Hepatocyte (in vitro differentiated cells): ENCODE data around the gene LMO4. TPM values are rescaled to one million over a fixed set of nuclear protein-coding genes. Genes with fewer than 3 reads are reported as not detected.
A peak's percentile ranks its signal among the peaks of the same experiment; 100 is the strongest.

Experiments
- DNase-seq: peaks from one replicate; pipeline ENCODE4 v3.0.0-alpha.2; 2016; ENCODE audit warnings: low spot score
- H2AFZ ChIP-seq: fragments of 200-600 bp; sonication (generic); 2 replicates; pipeline ENCODE4 v1.6.0; 2016; ENCODE audit warnings: antibody characterized with exemption, mild to moderate bottlenecking
- H3K27ac ChIP-seq: fragments of 200-600 bp; sonication (generic); 2 replicates; pipeline ENCODE4 v1.5.1; 2016; ENCODE audit warnings: mild to moderate bottlenecking
- H3K27me3 ChIP-seq: fragments of 200-600 bp; sonication (generic); 2 replicates; pipeline ENCODE4 v1.6.1; 2016
- H3K36me3 ChIP-seq: fragments of 200-600 bp; sonication (generic); replicated peaks from 2 replicates; pipeline ENCODE4 v1.5.1; 2016; ENCODE audit warnings: low read depth; ENCODE audit not compliant: insufficient read depth
- H3K4me1 ChIP-seq: fragments of 200-600 bp; sonication (generic); 2 replicates; pipeline ENCODE4 v1.5.1; 2016; ENCODE audit warnings: mild to moderate bottlenecking, moderate library complexity; ENCODE audit not compliant: insufficient read depth
- H3K4me2 ChIP-seq: fragments of 200-600 bp; sonication (generic); 2 replicates; pipeline ENCODE4 v1.6.0; 2016
- H3K4me3 ChIP-seq: fragments of 200-600 bp; sonication (generic); 2 replicates; pipeline ENCODE4 v1.5.1; 2016; ENCODE audit warnings: mild to moderate bottlenecking
- H3K79me2 ChIP-seq: fragments of 200-600 bp; sonication (generic); 2 replicates; pipeline ENCODE4 v1.6.0; 2017; ENCODE audit warnings: mild to moderate bottlenecking
- H3K9me2 ChIP-seq: fragments of 200-600 bp; sonication (generic); replicated peaks from 2 replicates; pipeline ENCODE4 v1.6.0; 2017; ENCODE audit warnings: mild to moderate bottlenecking; ENCODE audit not compliant: insufficient read depth
- H3K9me3 ChIP-seq: fragments of 200-600 bp; sonication (generic); 2 replicates; pipeline ENCODE4 v1.5.1; 2016; ENCODE audit warnings: low read depth, mild to moderate bottlenecking
- H4K20me1 ChIP-seq: fragments of 200-600 bp; sonication (generic); 2 replicates; pipeline ENCODE4 v1.6.0; 2016; ENCODE audit warnings: mild to moderate bottlenecking; ENCODE audit not compliant: insufficient read depth, poor library complexity, severe bottlenecking
- CTCF ChIP-seq: fragments of 200-600 bp; sonication (generic); IDR thresholded peaks from 2 replicates; pipeline ENCODE4 v1.5.1; 2016; ENCODE audit warnings: antibody characterized with exemption, mild to moderate bottlenecking; ENCODE audit not compliant: poor library complexity
- EZH2 ChIP-seq: fragments of 200-600 bp; sonication (generic); IDR thresholded peaks from 2 replicates; pipeline ENCODE4 v1.6.1; 2016; ENCODE audit warnings: antibody characterized with exemption, mild to moderate bottlenecking, borderline replicate concordance
- EZH2phosphoT487 ChIP-seq: fragments of 200-600 bp; sonication (generic); IDR thresholded peaks from one replicate; pipeline ENCODE4 v1.6.1; 2018; ENCODE audit warnings: antibody characterized with exemption, mild to moderate bottlenecking, low read depth, moderate library complexity; ENCODE audit not compliant: unreplicated experiment, severe bottlenecking
- WGBS: methylation state at CpG from one replicate; pipeline ENCODE4 v1.1.6; 2016; ENCODE audit warnings: low lambda C conversion rate; ENCODE audit errors: missing lambda C conversion rate; 5-methylcytosine and 5-hydroxymethylcytosine counted together
- polyA plus RNA-seq: library from polyadenylated mRNA; unstranded; fragments of >200 nt; fragmentation: Nextera tagmentation; extraction: Ambion mirVana; gene quantifications from 2 replicates; pipeline ENCODE4 v1.2.1, GENCODE V29; 2016
- total RNA-seq: library from RNA; depleted of rRNA; stranded (reverse); fragments of >200 nt; gene quantifications from 2 replicates; pipeline ENCODE4 v1.2.3, GENCODE V29; 2014

LMO4 gene
- total and polyA plus RNA-seq, 2 experiments from 2014 or later = 59.1 to 221 TPM

- Histone ChIP-seq H3K4me2 (no peak overlapping the region), H3K4me1 (no peaks in the 10 kb centered on the region), H4K20me1 (no peaks in the 10 kb centered on the region), H3K27ac (no peak overlapping the region), H3K9me2 (no peaks in the 10 kb centered on the region), H3K9me3 (no peaks in the 10 kb centered on the region), H3K27me3 (no peaks in the 10 kb centered on the region), H3K79me2 (no peaks in the 10 kb centered on the region), H3K36me3 (no peaks in the 10 kb centered on the region), H2AFZ (no peak overlapping the region), H3K4me3 (no peak overlapping the region)
- TF ChIP-seq EZH2phosphoT487 = no peak
- TF ChIP-seq EZH2 = no peak
- 84% methylated on average over 1 of the region's 1 CpG for WGBS
- DNase-seq = no peak
These were observed 9.9 kb upstream of the LMO4 start for GRCh38 chr1:87318806-87319205.

GRCh38 chr1:87325982-87326738 is 2.5 kb upstream of the LMO4 start:
- H4K20me1 ChIP-seq = no peaks in the 10 kb centered on the region
- H3K27me3 ChIP-seq = no peaks in the 10 kb centered on the region
- no peaks in the 10 kb centered on the region for H3K9me2 ChIP-seq
- H3K9me3 ChIP-seq = no peaks in the 10 kb centered on the region
- WGBS = 36% methylated on average over 10 of the region's 10 CpGs
- no peak overlapping the region for H3K4me3 ChIP-seq
- peaks cover 7% of the 10 kb centered on the region for H3K4me1 ChIP-seq
- TF ChIP-seq CTCF = peak; percentile 74
- TF ChIP-seq EZH2 = no peak
- H3K79me2 ChIP-seq = peaks cover 34% of the 10 kb centered on the region
- H2AFZ ChIP-seq = no peak overlapping the region
- H3K4me2 ChIP-seq = no peak overlapping the region
- peak; percentile 74 for DNase-seq
- peak overlapping the region; percentile 13 for H3K27ac ChIP-seq
- no peaks in the 10 kb centered on the region for H3K36me3 ChIP-seq

GRCh38 chr1:87327376-87328271 is 1.1 kb upstream of the LMO4 start:
- H3K36me3 ChIP-seq = no peaks in the 10 kb centered on the region
- H3K4me1 ChIP-seq = peaks cover 9% of the 10 kb centered on the region
- no peaks in the 10 kb centered on the region for H3K9me2 ChIP-seq
- peak overlapping the region; percentile 79 for H3K4me2 ChIP-seq
- peaks cover 47% of the 10 kb centered on the region for H3K79me2 ChIP-seq
- 23% methylated on average over 20 of the region's 27 CpGs for WGBS
- peak overlapping the region; percentile 93 for H3K27ac ChIP-seq
- no peak for DNase-seq
- no peak for TF ChIP-seq EZH2
- TF ChIP-seq CTCF = no peak
- no peak for TF ChIP-seq EZH2phosphoT487
- H3K9me3 ChIP-seq = no peaks in the 10 kb centered on the region
- peak overlapping the region; percentile 39 for H2AFZ ChIP-seq
- peak overlapping the region; percentile 41 for H3K4me3 ChIP-seq
- H4K20me1 ChIP-seq = peaks cover 10% of the 10 kb centered on the region
- H3K27me3 ChIP-seq = no peaks in the 10 kb centered on the region

GRCh38 chr1:87329051-87329525 is 408 bp downstream of the LMO4 start:
- Histone ChIP-seq H3K4me1 (peaks cover 11% of the 10 kb centered on the region), H3K9me3 (no peaks in the 10 kb centered on the region), H3K27me3 (no peaks in the 10 kb centered on the region), H3K27ac (peak overlapping the region; percentile 96), H3K36me3 (peaks cover 3% of the 10 kb centered on the region), H4K20me1 (peaks cover 25% of the 10 kb centered on the region), H3K9me2 (no peaks in the 10 kb centered on the region), H2AFZ (no peak overlapping the region), H3K4me2 (peak overlapping the region; percentile 89), H3K79me2 (peaks cover 62% of the 10 kb centered on the region), H3K4me3 (peak overlapping the region; percentile 62)
- under 1% methylated on average over 31 of the region's 35 CpGs for WGBS
- peak; percentile 59 for DNase-seq
- no peak for TF ChIP-seq EZH2phosphoT487
- TF ChIP-seq EZH2 = no peak
- TF ChIP-seq CTCF = no peak
